Pulmonary artery endothelial cell (primary cell): ENCODE measurements around the gene DPCD. TPM values are rescaled to one million over a fixed set of nuclear protein-coding genes. Genes with fewer than 3 reads are reported as not detected.
"Not testable (repeated sequence)": the region's sequence is repeated elsewhere in the genome, so short reads cannot be mapped to it uniquely, and the experiment has no call there.

Experiments
- DNase-seq: peaks from one replicate; pipeline ENCODE4 v3.0.0-alpha.2; 2011; ENCODE audit warnings: low read depth, low spot score
- total RNA-seq: library from RNA; depleted of rRNA; stranded (reverse); fragments of >200 nt; gene quantifications from 2 replicates; pipeline ENCODE4 v1.2.3, GENCODE V29; 2014

Gene DPCD
- total RNA-seq, 1 donor from 2014 or later, result 36.7 TPM

DNA sequence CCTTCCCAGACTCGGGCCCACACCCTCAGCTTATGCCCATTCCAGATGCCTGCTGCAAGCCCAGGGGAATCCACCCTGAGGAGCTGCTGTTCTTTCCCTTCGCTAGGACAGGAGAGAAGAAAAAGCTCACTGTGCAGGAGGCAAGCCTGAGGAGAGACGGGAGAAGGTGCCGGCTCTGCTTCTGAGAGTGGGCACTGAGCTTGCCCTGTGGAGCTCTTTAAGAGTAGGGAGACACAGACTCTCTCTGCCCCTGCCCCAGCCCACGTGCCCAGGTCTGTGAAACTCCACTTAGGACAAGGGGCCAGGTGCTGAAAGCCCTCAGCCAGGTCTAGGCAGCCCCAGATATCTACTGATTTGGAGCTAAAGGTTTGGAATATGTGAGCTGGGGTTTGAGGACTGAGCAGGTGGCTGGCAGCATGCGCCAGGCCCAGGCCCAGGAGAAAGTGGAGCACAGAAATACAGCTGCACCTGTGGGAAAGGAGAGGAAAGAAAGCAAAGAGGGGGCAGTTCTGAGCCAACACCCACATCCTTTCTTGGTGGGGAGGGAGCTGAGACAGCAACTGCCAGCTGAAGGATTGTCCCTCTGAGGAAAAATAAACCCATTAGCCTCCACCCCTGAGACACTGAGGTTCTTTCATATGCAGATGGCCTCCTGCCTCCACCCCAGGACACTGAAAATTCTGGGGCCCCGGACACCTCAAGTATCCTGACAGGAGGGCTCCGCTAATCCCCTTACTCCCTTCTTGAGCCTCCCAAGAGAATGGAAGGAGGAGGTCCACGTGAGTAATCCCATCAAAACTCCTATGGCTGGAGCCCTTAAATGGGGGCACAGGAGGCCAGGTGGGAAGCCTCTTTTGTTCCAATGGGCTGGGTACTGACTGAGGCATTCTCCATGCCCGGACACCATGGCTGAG lies 7.4 kb upstream of the DPCD start:
- DNase-seq, result no peak

DNA sequence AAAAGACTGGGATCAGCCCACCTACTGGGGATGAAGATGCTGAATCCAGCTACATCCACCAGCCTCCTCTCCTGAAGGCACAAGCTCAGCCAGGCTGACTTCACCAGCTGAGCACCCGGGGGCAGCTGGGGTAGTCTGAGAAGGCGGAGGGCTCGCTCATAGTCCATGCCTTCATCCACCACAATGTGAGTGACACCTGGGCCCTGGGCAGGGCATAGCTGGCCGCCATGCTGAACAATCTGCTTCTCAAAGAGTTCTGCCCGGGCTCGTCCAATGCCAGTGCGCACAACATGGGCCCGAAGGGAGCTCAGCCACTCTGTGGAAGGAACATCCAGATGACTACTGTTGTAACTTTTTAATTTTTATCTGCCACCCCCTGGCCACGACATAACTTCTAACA lies 2.3 kb upstream of the DPCD start:
- no peak for DNase-seq

DNA sequence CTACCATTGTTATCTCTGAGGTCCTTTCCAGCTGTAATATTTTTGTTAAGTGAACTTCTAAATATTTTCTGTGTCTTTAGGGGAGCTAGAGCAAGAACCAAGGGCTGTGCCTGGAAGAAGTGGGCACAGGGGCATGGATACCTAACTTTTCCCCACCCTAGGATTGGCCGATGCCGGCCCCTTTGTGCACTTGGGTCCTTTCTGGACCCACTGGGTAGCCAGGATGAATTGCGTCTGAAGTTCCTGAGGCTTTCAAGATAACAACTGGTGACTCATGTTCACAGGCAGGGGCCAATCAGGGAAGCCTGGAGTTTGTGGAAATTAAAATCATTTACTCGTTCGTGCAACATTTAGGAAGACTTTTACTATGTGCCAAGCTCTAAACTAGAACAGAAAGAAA lies 758 bp downstream of the DPCD start:
- DNase-seq, result no peak

DNA sequence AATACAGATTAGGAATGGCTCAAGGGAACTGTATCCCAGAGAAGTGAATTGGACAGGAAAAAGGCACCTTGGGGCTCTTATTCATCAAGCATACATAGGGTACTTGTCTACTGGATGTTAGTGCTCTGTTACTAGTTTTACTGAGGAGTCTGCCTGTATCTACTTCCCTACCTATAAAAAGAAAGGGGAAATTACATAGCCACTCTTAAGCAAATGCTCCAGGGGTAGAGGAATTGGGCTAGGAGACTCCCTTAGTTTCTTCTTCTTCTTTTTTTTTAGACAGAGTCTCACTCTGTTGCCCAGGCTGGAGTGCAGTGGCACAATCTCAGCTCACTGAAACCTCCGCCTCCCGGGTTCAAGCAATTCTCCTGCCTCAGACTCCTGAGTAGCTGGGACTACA lies 5.2 kb downstream of the DPCD start:
- not testable (repeated sequence) for DNase-seq

DNA sequence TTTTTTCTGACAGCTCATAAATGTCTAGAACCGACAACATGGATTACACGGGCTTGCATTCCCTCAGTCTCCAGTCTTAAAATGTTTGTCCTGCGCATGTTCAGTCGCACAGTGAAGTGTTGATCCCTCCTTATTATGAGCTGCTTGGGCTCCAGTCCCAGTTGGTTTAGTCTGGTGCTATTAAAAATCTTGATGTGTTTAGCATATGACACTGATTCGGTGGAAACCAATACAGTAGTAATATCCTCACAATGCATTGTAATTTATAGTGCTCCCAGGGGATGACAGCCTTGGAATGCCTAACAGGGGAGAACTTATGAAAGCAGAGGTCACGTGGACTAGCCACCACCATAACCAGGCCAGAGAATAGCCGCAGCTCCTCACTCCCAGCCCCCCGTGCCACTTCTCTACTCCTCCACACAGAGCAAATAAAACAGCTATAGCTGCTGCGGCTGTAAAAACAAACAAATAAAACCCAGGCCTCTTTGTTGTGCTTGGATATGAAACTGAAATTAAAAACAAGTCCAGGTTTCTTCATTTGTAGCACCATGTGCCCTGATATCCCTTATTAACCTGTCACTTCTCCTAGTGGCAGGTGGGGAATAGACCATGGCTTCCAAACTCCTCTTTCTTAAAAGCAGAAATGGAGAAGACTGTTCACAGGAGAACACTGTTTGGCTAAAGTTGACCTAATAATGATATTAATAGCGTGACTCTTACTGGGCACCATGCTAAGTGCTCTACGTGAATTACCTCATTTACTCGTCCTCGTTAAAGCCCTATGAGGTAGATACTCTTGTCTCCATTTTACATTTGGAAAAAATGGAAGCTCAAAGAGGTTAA lies 7.7 kb downstream of the DPCD start:
- DNase-seq, result no peak

DNA sequence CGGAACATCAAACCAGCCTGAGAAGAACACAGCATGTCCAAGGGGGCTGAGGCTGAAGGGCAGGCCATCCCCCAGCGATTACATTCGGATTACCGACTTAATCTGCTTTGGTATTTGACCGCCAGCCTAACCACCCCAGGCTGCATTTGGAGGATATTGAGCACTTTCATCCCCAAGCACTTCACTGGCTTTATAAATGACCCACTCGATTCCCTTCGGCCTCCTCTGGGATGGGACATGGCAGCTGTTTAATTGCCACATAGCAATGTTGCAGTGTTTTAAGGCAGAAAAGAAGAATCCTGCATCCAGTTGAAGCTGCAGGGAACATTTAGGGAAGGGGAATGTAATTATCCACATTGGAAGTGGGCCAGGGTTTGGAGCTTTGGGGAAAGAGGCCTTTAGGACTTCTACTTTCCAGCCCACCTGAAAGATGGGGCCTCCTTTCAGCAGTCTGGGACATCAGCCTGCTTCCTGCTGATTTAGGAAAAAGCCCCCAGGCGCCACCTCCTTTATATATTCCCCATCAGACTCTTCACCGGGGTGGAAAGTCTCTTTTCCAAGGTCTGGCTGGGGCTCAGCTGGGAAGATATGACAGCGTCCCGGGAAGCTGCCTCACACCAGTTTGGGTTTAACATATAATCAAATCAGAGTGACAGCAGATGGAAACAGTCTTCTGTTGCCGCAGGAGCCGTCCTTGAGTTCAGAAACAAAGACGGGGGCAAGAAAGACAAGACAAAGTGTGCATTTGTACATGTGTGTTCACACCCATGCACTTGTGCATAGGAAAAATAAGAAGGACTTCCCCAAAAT lies 9.2 kb downstream of the DPCD start:
- no peak for DNase-seq

DNA sequence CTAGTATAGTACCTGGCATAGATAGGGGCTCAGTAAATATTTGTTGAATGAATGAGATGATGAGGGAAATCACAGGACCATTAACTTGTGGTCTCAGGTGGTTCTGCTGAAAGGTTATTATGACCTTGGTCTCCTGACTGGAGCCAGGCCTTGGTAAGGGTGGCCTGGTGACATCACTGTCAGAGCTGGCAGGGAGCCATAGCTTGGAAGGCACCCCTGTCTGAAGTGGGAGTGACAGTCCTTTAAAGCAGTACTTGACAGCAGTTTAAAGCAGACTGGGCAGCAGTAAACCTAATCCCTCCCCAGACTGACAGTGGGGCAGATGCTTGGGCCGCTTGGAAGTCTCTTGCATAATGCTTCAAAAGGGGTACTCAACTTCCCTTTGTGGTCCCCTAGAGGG lies 13.4 kb downstream of the DPCD start:
- DNase-seq, result no peak

DNA sequence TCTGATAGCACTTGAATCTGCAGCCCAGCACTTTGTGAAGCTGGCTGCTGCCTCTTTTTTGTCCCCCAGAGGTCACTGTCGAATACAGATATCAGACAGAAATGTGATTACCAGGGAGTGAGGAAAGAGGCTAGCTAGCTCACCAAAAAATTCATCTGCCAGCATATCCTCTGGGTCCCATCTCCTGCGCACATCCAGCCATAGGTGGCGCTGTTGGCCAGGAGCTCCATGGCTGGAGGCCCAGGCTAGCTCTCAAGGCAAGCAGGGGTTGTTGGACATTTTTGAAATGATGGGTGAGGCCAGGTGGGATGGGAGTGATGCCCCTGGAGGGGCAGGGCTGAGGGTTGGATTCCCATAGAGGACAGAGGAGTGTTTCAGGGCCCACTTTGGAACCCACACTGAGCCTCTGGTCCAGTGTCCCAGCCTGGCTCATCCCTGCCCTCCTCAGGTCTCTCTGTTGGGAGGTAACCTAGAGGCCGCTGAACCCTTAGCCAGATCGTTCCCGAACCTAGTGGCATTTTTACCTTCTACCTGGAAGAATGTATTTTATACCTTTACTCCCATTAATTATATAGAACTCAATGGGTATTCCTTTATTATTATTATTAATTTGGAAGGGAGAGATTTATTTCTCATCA lies 14.8 kb downstream of the DPCD start:
- peak; percentile 17 for DNase-seq

DNA sequence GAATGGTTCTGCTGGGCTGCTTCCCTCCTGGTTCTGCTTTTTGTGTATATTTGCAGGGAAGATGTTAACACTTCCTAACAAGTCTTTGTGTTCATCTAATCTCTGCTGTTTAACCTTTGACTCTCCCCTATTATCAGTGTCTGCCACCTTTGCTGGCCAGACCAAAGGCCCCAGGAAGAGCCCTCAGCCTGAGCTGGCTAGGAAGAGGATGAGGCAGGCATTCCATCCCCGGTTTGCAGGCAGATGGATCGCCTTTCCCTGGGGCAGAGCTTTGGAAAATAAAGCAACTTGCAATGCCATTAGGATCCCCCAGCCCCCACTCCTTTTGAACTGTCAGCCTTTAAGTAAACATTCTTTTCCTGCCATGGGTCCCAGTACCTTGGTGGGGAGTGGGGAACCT lies 19.0 kb downstream of the DPCD start:
- DNase-seq, result no peak

DNA sequence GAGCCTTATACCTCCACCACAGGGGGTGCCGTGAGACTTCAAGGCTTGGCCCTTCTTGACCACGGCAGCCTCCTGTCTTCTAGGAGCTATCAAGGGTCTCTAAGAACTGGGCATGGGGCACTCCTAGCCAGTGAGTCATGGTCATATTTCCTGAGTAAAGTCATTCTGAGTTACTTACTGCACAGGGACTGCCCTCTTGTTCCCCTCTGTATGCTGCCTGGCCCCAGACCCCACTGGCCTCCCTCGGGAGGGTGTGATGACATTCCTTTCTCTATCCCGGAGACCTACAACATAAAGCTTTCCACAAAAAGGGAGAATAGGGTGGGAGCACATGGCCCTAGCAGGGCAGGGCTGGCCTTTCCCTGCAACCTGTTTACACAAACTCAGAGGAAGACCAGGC lies 21.4 kb downstream of the DPCD start:
- no peak for DNase-seq

DNA sequence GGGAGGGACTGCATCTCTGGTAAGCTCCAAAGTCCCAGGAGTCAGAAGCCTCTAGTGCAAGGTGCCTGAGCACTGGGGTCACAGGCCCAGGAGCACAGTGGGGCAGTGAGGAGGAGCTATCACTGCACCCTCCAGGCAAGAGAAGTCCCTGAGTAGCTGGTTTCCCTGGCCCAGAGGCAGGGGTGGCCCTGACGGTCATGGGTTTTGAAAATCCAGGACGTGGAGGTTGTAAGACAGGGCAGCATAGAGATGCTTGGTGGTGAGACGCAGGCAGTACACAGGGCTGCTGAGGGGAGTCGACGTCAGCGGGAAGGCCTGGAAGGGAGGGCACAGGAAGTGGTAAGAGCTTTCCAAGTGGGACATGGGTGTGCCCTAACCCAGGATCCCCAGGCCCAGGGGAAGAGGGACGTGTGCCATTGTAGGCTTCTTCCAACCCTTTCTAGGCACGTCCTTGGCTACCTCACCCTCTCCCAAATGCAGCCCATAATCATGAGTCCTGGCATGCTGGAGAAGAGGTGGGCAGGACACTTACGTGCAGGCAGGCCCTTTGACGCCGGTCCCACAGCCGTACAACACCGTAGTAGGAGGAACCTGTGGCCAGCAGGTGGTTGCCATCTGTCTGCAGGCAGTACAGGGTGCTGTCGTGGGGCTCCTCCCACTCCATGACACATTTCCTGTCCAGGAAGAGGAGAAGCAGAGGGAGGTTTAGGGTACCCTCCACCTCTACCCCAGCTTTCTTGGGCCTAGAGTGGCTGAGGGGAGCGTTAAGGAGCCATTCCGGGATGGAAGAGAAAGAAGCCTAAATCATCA lies 23.2 kb downstream of the DPCD start:
- no peak for DNase-seq

DNA sequence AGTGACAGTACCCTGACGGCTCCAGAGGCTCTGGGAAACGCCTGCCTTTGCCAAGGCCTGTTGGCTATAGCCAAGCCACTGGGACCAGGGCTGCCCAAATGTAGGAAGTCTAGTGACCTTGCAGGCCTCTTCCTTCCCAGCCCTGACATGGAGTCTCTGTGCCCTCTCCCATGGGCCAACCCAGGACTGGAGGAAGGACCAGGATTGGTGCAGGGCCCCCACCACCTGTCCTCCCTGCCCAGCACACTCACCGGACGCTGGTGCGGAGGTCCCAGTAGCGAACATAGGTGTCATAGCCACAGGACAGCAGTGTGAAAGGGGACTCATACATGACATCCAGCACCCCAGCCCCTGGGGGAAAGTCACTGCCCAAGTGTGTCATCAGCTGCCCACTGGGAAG lies 24.0 kb downstream of the DPCD start:
- no peak for DNase-seq

DNA sequence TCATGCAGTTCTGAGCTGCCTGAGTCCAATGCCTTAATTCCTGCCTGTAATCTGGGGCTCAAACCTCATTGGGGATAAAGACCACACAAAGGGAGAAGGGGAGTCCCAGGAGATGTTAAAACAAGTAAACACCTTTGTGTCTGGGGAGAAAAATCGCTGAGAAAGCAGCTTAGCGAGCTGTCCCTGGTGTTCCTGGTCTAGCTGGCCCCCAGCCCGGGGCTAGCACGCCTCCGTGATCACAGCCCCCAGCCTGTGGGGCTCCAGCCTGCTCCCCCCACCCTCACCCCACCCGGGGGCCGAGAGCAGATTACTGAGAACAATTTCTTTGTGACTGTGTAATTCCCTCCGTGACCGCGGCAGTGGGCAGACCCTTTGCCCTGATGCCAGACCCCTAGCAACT lies 24.8 kb downstream of the DPCD start:
- no peak for DNase-seq

DNA sequence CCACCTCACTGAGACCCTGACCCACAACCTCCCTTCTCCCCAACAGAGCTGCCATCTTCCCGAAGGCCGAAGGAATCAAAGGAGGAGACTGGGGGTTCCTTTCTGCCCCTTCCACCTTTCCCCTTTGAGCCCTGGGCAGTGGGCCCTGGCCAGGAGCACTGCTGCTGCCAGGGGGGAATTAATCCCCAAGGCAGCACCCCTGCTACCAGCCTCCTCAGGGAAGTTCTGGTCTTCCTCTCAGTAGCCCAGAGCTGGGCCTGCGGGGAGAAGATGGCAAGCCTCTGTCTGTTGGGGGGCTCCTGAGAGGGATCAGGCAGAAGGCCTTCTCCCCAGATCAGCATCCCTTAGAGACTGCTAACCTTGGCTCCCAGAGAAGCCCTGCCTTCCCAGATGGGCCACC lies 25.5 kb downstream of the DPCD start:
- DNase-seq, result no peak

DNA sequence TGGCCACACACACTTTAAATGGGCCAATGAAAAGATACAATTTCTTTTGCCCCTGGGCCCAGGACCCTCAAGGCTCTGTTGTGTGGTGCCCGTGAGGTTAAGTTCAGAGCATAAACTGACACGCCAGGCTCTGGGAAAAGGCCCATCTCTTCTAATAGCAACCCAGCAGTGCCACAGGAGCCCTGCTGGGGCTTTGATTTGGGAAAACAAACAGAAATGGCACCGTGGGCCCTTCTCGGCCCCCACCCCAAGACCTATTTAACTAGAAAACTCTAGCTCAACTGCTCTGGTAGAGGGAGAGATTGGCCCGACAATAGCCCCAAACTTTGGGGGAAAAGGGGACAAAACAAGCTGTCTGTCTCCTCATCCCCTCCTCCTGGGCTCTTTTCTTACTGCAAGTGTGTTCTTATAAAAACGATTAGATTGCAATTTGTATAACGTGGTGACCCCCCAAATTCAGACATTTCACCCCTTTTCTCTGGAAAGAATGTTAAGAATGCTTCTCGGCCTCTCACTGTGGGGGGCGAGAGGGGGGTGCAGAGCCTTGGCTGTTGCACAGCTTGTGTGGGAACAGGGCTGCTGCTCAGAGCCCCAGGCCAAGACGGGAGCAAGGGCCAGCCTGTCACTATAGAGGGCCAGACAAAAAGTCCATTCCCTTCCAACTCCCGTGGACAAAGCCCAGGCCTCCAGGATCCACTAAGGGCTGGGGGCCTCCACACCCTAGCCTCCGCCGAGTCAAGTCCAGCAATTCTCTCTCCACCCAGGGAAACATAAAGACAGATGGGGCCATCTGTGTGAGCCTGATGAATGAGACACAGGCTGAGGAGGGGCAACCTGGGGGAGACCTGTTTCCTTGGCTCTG lies 26.8 kb downstream of the DPCD start:
- no peak for DNase-seq

DNA sequence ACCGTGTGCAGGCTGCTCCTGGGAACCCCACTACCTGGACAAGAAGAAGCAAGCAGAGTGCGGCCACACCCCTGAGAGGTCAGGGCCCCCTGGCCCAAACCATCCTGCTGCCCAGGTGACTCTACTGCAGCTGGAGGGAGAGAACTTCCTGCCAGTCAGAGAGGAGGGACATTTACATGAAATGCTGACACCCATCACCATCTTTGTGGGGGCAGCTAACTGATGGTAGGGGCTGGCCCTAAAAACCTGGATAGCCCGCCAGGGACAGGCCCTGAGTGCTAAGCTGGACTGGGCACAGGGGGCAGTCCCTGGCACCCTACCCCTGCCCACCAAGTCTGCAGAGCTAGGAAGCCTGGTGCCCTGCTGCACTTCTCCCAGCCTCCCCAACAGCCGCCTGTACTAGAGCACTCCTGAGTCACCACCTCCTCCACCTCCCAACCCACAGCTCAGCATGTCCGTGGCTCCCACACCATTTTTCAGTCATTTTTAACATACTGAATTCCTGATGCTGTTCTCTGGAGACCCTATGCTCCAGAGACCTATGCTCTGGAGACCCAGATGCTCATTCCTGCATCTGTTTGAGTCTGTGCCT lies 27.5 kb downstream of the DPCD start:
- DNase-seq, result no peak

DNA sequence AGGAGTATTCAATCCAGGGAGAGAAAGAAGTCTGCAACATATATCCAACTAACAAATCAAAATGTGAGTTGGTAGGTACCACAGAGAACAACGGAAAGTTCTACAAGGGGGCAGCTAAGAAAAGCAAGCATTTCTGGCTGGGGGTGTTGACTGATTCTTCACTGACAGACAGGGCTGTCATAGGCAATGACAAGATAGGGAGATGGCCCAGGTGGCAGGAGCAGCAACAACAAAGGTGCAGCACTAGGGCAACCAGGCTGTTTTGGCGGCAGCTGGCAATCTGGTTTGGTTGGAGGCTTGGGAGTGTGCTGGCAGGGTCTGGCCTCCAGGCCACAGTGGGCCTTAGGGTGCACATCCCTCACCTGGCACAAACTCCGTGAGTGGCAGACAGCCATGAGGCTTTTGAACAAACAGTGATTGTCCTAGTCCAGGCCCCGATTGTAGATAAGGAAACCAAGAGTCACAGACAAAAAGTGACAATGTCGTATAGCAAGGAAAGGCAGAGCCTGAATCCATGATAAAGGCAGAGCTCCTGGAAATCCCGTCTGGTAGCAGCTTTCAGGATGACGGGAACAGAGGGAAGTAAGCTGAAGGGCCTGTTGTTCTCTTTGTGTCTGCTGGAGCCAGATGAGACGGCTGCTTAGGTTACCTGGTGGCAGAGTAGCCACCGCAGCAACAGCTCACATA lies 28.4 kb downstream of the DPCD start:
- DNase-seq, result no peak

DNA sequence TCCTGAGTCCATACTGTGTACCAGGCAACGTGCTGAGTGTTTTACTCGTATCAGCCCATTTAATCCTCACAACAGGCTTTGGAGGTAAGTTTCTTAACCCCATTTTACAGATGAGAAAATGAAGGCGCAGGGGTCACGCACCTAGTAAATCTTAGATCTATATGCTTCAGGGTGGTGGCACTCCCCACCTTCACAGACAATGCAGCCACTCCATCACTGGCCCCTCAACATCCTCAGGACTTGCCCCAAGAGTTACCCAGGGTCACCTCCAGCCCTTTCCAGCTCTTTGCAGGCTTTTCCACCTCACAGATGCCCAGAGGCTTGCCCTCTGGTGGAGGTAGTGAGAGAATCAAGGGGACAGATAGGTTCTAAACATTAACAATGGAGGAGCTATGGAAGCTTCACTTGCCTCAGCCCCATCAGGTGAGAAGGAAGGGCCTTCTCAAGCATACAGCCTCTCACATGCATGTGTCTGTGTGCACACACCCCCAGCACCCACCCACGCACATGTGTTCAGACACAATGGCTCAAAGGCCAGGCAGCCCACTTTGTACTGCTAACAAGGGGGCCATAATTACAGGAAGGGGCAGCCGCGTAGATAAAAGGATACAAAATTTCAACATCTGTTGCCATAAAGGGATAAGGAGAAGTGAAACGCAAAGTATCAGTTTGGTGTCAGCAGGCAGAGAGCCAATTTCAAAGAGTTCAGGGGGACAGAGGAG lies 29.1 kb downstream of the DPCD start:
- DNase-seq, result no peak
